ENCODE data around the gene ZBTB7B. TPM values are rescaled to one million over a fixed set of nuclear protein-coding genes. Genes with fewer than 3 reads are reported as not detected.
"Not testable (repeated sequence)": the region's sequence is repeated elsewhere in the genome, so short reads cannot be mapped to it uniquely, and the experiment has no call there.

Gene ZBTB7B
- total RNA-seq, 1 donor from 2014 or later, result 80.4 TPM

DNA sequence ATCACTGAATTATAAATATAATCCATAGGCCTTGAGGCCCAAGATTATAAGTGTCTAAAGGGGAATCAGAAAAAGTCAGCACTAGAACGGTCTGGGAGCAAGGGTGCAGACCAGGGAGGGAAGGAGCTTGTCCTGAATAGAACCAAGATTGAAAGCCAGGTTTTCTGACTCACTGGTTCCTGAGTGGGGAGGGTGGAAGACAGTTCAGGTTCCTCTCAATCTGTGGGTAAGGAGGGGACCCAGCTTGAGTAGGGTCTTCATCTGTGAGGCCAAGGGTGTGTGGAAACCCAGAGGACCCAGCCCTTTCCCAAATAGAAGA lies 8.4 kb upstream of the ZBTB7B start:
- intact Hi-C loops (cut with DNase I), result no loop called here
- no peak overlapping the region for H3K4me3 ChIP-seq
- DNase-seq, result no peak
- H3K4me1 ChIP-seq, result peaks cover 7% of the 10 kb centered on the region
- no peak overlapping the region for H3K27ac ChIP-seq
- no peaks in the 10 kb centered on the region for H3K27me3 ChIP-seq
- TF ChIP-seq, protein P1, sequence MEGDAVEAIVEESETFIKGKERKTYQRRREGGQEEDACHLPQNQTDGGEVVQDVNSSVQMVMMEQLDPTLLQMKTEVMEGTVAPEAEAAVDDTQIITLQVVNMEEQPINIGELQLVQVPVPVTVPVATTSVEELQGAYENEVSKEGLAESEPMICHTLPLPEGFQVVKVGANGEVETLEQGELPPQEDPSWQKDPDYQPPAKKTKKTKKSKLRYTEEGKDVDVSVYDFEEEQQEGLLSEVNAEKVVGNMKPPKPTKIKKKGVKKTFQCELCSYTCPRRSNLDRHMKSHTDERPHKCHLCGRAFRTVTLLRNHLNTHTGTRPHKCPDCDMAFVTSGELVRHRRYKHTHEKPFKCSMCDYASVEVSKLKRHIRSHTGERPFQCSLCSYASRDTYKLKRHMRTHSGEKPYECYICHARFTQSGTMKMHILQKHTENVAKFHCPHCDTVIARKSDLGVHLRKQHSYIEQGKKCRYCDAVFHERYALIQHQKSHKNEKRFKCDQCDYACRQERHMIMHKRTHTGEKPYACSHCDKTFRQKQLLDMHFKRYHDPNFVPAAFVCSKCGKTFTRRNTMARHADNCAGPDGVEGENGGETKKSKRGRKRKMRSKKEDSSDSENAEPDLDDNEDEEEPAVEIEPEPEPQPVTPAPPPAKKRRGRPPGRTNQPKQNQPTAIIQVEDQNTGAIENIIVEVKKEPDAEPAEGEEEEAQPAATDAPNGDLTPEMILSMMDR (IDR thresholded peaks at IDR 0.05), result no peak
- ATAC-seq, result no peak
- H3K36me3 ChIP-seq, result peaks cover 24% of the 10 kb centered on the region
- no peaks in the 10 kb centered on the region for H3K9me3 ChIP-seq

DNA sequence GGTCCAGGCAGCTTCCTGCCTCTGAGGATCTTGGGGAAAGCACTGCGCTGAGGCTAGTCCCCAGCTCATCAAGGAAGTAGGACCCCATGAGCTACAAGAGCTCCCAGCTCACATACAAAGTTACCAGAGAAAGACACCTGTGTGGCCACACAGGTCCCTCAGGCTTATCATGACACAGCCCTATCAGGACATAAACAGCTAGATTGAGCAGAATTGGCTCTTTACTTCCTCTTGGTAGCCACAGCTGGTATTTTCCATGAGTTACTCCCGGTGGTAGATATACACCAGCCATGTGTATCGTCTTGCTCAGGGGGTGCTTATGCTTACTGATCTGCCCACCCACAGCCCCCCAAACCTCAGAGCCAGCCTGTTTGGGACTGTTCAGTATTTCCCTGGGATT lies 8.0 kb upstream of the ZBTB7B start:
- Histone ChIP-seq H3K36me3 (peaks cover 20% of the 10 kb centered on the region), H3K4me3 (no peak overlapping the region), H3K4me1 (peaks cover 10% of the 10 kb centered on the region), H3K27me3 (no peaks in the 10 kb centered on the region), H3K9me3 (no peaks in the 10 kb centered on the region), H3K27ac (no peak overlapping the region)
- intact Hi-C loops (cut with DNase I), result no loop called here
- DNase-seq, result peak; percentile 13
- TF ChIP-seq, protein P1 (IDR thresholded peaks at IDR 0.05), result no peak
- ATAC-seq, result no peak

DNA sequence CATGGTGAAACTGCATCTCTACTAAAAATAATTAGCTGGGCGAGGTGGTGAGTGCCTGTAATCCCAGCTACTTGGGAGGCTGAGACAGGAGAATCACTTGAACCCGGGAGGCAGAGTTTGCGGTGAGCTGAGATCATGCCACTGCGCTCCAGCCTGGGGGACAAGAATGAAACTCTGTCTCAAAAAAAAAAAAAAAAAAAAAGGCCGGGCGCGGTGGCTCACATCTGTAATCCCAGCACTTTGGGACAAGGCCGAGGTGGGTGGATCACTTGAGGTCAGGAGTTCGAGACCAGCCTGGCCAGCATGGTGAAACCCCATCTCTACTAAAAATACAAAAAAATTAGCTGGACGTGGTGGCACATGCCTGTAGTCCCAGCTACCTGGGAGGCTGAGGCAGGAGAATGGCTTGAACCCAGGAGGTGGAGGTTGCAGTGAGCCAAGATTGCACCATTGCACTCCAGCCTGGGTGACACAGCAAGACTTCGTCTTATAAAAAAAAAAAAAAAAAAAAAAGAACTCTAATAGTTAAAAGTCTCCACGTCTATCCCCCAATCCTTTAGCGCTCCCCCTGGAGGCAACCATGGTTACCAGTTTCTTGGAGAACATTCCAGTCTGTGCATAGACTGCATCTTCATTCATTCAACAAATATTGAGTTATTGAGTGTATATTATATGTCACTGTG lies 7.2 kb upstream of the ZBTB7B start:
- intact Hi-C loops (cut with DNase I), result not testable (repeated sequence)
- peak; percentile 7 for ATAC-seq
- DNase-seq, result peak; percentile 63

DNA sequence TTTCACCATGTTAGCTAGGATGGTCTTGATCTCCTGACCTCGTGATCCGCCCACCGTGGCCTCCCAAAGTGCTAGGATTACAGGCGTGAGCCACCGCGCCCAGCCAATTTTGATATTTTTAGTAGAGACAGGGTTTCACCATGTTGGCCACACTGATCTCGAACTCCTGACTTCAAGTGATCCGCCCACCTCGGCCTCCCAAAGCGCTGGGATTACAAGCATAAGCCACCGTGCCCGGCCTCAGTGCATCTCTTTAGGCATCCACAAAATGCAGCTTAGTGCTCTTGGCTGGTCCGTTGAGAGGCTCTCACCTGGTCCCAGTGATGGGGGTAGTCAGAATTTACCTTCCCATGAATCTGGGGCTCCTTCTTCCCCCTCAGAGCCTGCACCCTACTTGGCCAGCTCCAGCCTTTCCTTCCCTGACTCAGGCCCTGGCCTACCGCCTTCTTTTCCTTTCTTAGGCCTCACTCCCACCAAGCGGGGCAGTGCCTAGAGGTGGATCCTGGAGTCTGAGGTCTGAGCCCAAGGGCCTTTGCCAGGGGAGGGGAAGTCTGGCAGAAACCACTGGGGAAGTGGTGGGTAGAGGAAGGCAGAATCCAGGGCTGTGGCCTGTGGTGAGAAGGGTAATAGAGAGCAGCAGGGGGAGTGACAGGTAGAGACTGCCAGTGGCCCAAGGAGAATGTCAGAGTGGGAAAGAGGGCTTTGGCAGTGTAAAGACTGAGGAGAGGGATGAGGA lies 5.5 kb upstream of the ZBTB7B start:
- TF ChIP-seq, protein P1 (IDR thresholded peaks at IDR 0.05), result no peak
- Histone ChIP-seq H3K36me3 (no peaks in the 10 kb centered on the region), H3K27me3 (no peaks in the 10 kb centered on the region), H3K27ac (no peak overlapping the region), H3K9me3 (no peaks in the 10 kb centered on the region), H3K4me1 (peaks cover 17% of the 10 kb centered on the region), H3K4me3 (no peak overlapping the region)
- DNase-seq, result peak; percentile 55
- intact Hi-C loops (cut with DNase I), result no loop called here
- no peak for ATAC-seq

More for the DNA sequence above, 7.2 kb upstream of the ZBTB7B start:
- H3K27me3 ChIP-seq, H3K9me3 ChIP-seq, H3K27ac ChIP-seq, H3K4me3 ChIP-seq: not testable (repeated sequence)
- peaks cover 17% of the 10 kb centered on the region for H3K4me1 ChIP-seq
- TF ChIP-seq, protein P1 (IDR thresholded peaks at IDR 0.05), result peak; percentile 41
- peaks cover 12% of the 10 kb centered on the region for H3K36me3 ChIP-seq

DNA sequence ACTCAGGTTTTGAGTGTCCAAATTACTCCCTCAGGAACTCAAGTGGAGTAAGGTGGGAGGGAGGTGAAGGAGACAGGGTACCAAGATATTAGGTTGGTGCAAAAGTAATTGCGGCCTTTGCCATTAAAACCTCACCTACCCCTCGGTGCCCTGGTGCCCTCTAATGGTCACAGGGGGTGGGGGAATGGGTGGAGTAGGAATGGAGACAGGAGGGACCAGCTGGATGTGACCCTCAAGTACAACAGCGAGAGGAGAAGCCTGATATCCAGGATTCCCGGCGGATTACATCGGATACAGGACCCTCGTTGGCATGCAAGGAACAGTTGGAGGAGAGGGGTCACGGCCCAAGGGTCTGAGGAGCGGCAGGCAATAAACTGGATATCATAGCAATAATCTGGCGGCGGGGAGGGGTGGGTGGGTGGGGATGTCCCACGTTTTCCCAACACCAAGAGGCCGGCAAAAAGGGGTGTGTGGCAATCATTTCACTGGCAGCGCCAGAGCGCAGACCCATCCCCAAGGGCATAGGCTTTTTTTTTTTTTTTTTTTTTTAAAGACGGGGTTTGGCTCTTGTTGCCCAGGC lies 4.3 kb upstream of the ZBTB7B start:
- intact Hi-C loops (cut with DNase I), result no loop called here
- Histone ChIP-seq H3K27ac (no peak overlapping the region), H3K9me3 (no peaks in the 10 kb centered on the region), H3K27me3 (no peaks in the 10 kb centered on the region), H3K36me3 (no peaks in the 10 kb centered on the region), H3K4me1 (peaks cover 17% of the 10 kb centered on the region), H3K4me3 (no peak overlapping the region)
- ATAC-seq (no peak), DNase-seq (peak; percentile 37)
- TF ChIP-seq, protein P1 (IDR thresholded peaks at IDR 0.05), result no peak
